ENCODE measurements around the gene KRT33A.
"Not testable (repeated sequence)": the region's sequence is repeated elsewhere in the genome, so short reads cannot be mapped to it uniquely, and the experiment has no call there.

DNA sequence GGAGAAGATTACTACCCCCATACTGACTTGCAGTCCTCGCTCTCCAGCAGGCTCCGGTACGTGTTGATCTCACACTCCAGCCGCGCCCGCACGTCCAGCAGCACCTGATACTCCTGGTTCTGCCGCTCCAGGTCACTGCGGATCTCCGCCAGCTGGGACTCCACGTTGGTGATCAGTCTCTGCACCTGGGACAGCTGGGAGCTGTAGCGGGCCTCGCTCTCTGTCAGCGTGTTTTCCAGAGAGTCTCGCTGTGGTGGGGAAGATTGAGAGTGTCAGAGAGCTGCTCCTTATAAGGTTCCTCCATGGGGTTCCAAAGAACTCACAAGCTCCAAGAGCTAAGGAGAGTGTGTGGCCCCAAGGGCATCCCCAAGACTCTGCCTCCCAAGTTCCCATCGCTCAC lies 4.2 kb downstream of the KRT33A start:
- TF ChIP-seq EZH2 (optimal IDR thresholded peaks at IDR 0.05; ENCODE audit: low read depth, low read length); EZH2phosphoT487 (IDR thresholded peaks at IDR 0.05; ENCODE audit: low read length): not testable (repeated sequence)
- TF ChIP-seq, protein P1, sequence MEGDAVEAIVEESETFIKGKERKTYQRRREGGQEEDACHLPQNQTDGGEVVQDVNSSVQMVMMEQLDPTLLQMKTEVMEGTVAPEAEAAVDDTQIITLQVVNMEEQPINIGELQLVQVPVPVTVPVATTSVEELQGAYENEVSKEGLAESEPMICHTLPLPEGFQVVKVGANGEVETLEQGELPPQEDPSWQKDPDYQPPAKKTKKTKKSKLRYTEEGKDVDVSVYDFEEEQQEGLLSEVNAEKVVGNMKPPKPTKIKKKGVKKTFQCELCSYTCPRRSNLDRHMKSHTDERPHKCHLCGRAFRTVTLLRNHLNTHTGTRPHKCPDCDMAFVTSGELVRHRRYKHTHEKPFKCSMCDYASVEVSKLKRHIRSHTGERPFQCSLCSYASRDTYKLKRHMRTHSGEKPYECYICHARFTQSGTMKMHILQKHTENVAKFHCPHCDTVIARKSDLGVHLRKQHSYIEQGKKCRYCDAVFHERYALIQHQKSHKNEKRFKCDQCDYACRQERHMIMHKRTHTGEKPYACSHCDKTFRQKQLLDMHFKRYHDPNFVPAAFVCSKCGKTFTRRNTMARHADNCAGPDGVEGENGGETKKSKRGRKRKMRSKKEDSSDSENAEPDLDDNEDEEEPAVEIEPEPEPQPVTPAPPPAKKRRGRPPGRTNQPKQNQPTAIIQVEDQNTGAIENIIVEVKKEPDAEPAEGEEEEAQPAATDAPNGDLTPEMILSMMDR (IDR thresholded peaks at IDR 0.05; ENCODE audit: low read length): not testable (repeated sequence)

All from MM.1S (cell line).